GM12891 (cell line): ENCODE results near the gene GIGYF2.

Experiments used
- POLR2AphosphoS5 ChIP-seq: IDR thresholded peaks from 2 replicates; pipeline ENCODE4 v1.6.1; 2011; ENCODE audit warnings: low read depth, low read length, control low read depth
- TAF1 ChIP-seq: IDR thresholded peaks from 2 replicates; pipeline ENCODE4 v1.6.1; 2011; ENCODE audit warnings: low read depth, low read length, control low read depth

DNA sequence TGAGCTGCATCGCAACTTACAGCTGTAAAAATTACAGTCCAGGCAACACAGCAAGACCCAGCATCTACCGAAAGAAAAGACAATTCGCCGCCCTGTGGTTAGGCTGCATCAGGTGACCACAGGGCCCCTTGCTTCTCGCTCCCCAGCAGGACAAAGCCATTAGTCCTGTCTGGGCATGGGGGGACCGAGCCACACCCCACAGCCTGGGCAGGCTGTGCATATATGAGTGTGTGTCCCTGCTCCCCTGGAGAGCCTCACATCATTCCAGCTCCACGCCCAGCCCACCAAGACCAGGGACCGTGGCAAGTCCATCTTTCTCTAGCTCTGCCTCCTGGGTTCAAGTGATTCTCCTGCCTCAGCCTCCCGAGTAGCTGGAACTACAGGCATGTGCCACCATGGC lies 206.9 kb downstream of the GIGYF2 start:
- TF ChIP-seq TAF1 (no peak), POLR2AphosphoS5 (no peak)
